Right atrium auricular region (tissue), 2 donors: ENCODE data around the gene ZNF560. TPM values are rescaled to one million over a fixed set of nuclear protein-coding genes. Genes with fewer than 3 reads are reported as not detected.

ENCODE experiments used
- DNase-seq: peaks from one replicate; pipeline ENCODE4 v3.0.0-alpha.2; 2019; ENCODE audit warnings: low spot score
- H3K27ac ChIP-seq, 2 donors: fragments of 200-600 bp; sonication (generic); 1 replicate in 1 of 2; 2 replicates in 1 of 2; pipeline ENCODE4 v1.5.1; 2016 to 2019
- H3K27me3 ChIP-seq, 2 donors: fragments of 200-600 bp; sonication (generic); one replicate each; pipeline versions ENCODE4 v1.5.1 to v1.6.0; 2017 to 2019
- H3K36me3 ChIP-seq: fragments of 200-600 bp; sonication (generic); one replicate; pipeline ENCODE4 v1.5.1; 2016
- H3K4me1 ChIP-seq, 2 donors: fragments of 200-600 bp; sonication (generic); one replicate each; pipeline versions ENCODE4 v1.5.1 to v1.6.0; 2017 to 2019
- H3K4me3 ChIP-seq, 2 donors: fragments of 200-600 bp; sonication (generic); 1 replicate in 1 of 2; 2 replicates in 1 of 2; pipeline ENCODE4 v1.5.1; 2017 to 2019; ENCODE audit warnings: mild to moderate bottlenecking in 1 of 2, moderate library complexity in 1 of 2
- H3K9me3 ChIP-seq, 2 donors: fragments of 200-600 bp; sonication (generic); one replicate each; pipeline ENCODE4 v1.5.1; 2019
- CTCF ChIP-seq, 2 donors: fragments of 200-600 bp; sonication (generic); IDR thresholded peaks; one replicate each; pipeline ENCODE4 v1.5.1; 2019; ENCODE audit warnings: antibody characterized with exemption in 2 of 2
- total RNA-seq, 2 donors: library from RNA; depleted of rRNA; stranded (reverse); fragments of >200 nt; gene quantifications; one replicate each; pipeline ENCODE4 v1.1.0, GENCODE V29; 2016

Gene ZNF560
- total RNA-seq, 2 donors from 2014 or later: not detected

GRCh38 chr19:9430444-9430843, 68.0 kb downstream of the ZNF560 start:
- no peak for TF ChIP-seq CTCF (IDR thresholded peaks at IDR 0.05)
- H3K27ac ChIP-seq: no peak overlapping the region
- no peaks in the 10 kb centered on the region for H3K27me3 ChIP-seq
- H3K4me3 ChIP-seq: no peak overlapping the region
- H3K4me1 ChIP-seq: peaks cover 0 to 13% of the 10 kb centered on the region in 2 donors
- no peaks in the 10 kb centered on the region for H3K9me3 ChIP-seq
- H3K36me3 ChIP-seq: peaks cover 41% of the 10 kb centered on the region
- no peak for DNase-seq

- DNase-seq: no peak
- H3K27me3 ChIP-seq: no peaks in the 10 kb centered on the region
- H3K4me1 ChIP-seq: no peaks in the 10 kb centered on the region
- peaks cover 0 to 18% of the 10 kb centered on the region in 2 donors for H3K9me3 ChIP-seq
- no peak overlapping the region for H3K4me3 ChIP-seq
- TF ChIP-seq CTCF (IDR thresholded peaks at IDR 0.05): no peak
- H3K36me3 ChIP-seq: peaks cover 48% of the 10 kb centered on the region
- H3K27ac ChIP-seq: no peak overlapping the region
These were observed 70.5 kb downstream of the ZNF560 start for GRCh38 chr19:9427941-9428340.

Other genes with a start within 250 kb of the ZNF560 start
- gene OR7E24, start 247.7 kb downstream of the ZNF560 start, total RNA-seq: not detected
- 1 to 10 TPM; 7.0 to 8.0 TPM for gene ZNF699, start 188.8 kb downstream of the ZNF560 start, total RNA-seq
- gene ZNF559, start 174.4 kb downstream of the ZNF560 start, total RNA-seq: 10 to 100 TPM in 1 of 2 donors, 1 to 10 TPM in 1; 9.4 to 13.3 TPM
- 1 to 10 TPM; 1.1 to 1.5 TPM for gene ZNF177, start 135.6 kb downstream of the ZNF560 start, total RNA-seq
- gene ZNF266, start 63.0 kb downstream of the ZNF560 start, total RNA-seq: 1 to 10 TPM; 7.3 to 7.8 TPM
- gene ZNF426, start 40.0 kb upstream of the ZNF560 start, total RNA-seq: 1 to 10 TPM; 9.6 TPM
- gene ZNF121, start 85.9 kb upstream of the ZNF560 start, total RNA-seq: 10 to 100 TPM; 13.4 to 16.8 TPM
- 10 to 100 TPM; 13.6 to 15.2 TPM for gene ZNF561, start 122.6 kb upstream of the ZNF560 start, total RNA-seq
- 10 to 100 TPM; 16.0 to 17.1 TPM for gene ZNF562, start 176.5 kb upstream of the ZNF560 start, total RNA-seq